Progenitor cell of endocrine pancreas (in vitro differentiated cells): Measurements from ENCODE around the gene BACH2. TPM values are rescaled to one million over a fixed set of nuclear protein-coding genes. Genes with fewer than 3 reads are reported as not detected.
"Not testable (repeated sequence)": the region's sequence is repeated elsewhere in the genome, so short reads cannot be mapped to it uniquely, and the experiment has no call there.

Experiments
- DNase-seq: peaks from one replicate; pipeline ENCODE4 v3.0.0; 2021; ENCODE audit warnings: low spot score; ENCODE audit not compliant: unreplicated experiment
- H3K27ac Mint-ChIP-seq: 2 replicates; pipeline ENCODE4 v1.8.0; 2021; ENCODE audit warnings: mild to moderate bottlenecking, moderate library complexity, mixed read lengths
- H3K27me3 Mint-ChIP-seq: 2 replicates; pipeline ENCODE4 v1.8.0; 2021; ENCODE audit warnings: mixed read lengths
- H3K36me3 Mint-ChIP-seq: 2 replicates; pipeline ENCODE4 v1.8.0; 2022; ENCODE audit warnings: mixed read lengths; ENCODE audit not compliant: insufficient read depth
- H3K4me1 Mint-ChIP-seq: 2 replicates; pipeline ENCODE4 v1.8.0; 2021; ENCODE audit warnings: low read depth, mixed read lengths
- H3K4me3 Mint-ChIP-seq: 2 replicates; pipeline ENCODE4 v1.8.0; 2021; ENCODE audit warnings: low read depth, mild to moderate bottlenecking, moderate library complexity, mixed read lengths
- H3K9me3 Mint-ChIP-seq: 2 replicates; pipeline ENCODE4 v1.8.0; 2021; ENCODE audit warnings: low read depth, mixed read lengths
- CTCF ChIP-seq: fragments of 200-600 bp; sonication (generic); IDR thresholded peaks from one replicate; pipeline ENCODE4 v1.5.0; 2021; ENCODE audit warnings: antibody characterized with exemption, mild to moderate bottlenecking; ENCODE audit not compliant: unreplicated experiment
- total RNA-seq: library from RNA; stranded (reverse); gene quantifications from 2 replicates; pipeline ENCODE4 v1.2.1, GENCODE V29; 2021

BACH2 gene
- total RNA-seq, 1 donor from 2014 or later, result 11.2 TPM

- Mint-ChIP-seq H3K4me1 (no peaks in the 10 kb centered on the region), H3K9me3 (peaks cover 3% of the 10 kb centered on the region), H3K27me3 (no peaks in the 10 kb centered on the region), H3K4me3 (no peak overlapping the region), H3K36me3 (peaks cover 2% of the 10 kb centered on the region), H3K27ac (no peak overlapping the region)
- TF ChIP-seq CTCF, result no peak
- DNase-seq, result no peak
These were observed 261.5 kb downstream of the BACH2 start for GRCh38 chr6:90035047-90035723.

DNA sequence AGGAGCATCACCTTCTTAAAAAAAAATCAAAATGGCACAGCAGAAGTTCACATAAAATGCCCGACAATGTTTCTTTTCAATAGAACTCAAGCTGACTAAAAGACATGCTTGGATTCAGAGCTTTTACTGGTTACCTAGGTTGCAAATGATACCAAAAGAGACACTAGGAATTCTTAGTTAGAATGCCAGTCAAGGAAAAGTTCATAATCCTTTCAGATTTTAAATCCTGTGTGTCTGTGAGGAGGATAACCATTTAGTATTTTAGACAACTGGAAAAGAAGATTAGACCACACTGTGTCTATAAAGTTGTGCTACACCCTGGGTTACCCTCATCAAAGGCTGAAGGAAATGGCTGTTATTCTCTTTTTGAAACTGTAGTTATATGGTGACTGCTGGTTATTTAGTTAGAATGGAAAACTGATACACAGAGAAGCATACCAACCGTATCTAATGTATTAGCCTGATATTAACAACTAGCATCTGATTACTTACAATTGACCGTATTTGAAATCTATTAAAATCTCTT is 262.8 kb downstream of the BACH2 start:
- TF ChIP-seq CTCF, result no peak
- H3K9me3 Mint-ChIP-seq, result peaks cover 3% of the 10 kb centered on the region
- peaks cover 4% of the 10 kb centered on the region for H3K36me3 Mint-ChIP-seq
- H3K4me1 Mint-ChIP-seq, result no peaks in the 10 kb centered on the region
- DNase-seq, result no peak
- no peak overlapping the region for H3K4me3 Mint-ChIP-seq
- H3K27ac Mint-ChIP-seq, result no peak overlapping the region
- H3K27me3 Mint-ChIP-seq, result no peaks in the 10 kb centered on the region

- not testable (repeated sequence) for H3K36me3 Mint-ChIP-seq, H3K9me3 Mint-ChIP-seq, H3K4me1 Mint-ChIP-seq, DNase-seq, H3K27me3 Mint-ChIP-seq, H3K4me3 Mint-ChIP-seq, H3K27ac Mint-ChIP-seq
These were observed 264.0 kb downstream of the BACH2 start for GRCh38 chr6:90032489-90033212.

- Mint-ChIP-seq H3K4me3 (no peak overlapping the region), H3K27ac (no peak overlapping the region), H3K36me3 (peaks cover 3% of the 10 kb centered on the region), H3K4me1 (no peaks in the 10 kb centered on the region), H3K27me3 (no peaks in the 10 kb centered on the region), H3K9me3 (peaks cover 3% of the 10 kb centered on the region)
- no peak for TF ChIP-seq CTCF
- DNase-seq, result no peak
These were observed 267.5 kb downstream of the BACH2 start for GRCh38 chr6:90028995-90029635.

- Mint-ChIP-seq H3K4me1 (no peaks in the 10 kb centered on the region), H3K27me3 (no peaks in the 10 kb centered on the region), H3K36me3 (peaks cover 3% of the 10 kb centered on the region), H3K4me3 (no peak overlapping the region), H3K27ac (no peak overlapping the region), H3K9me3 (peaks cover 3% of the 10 kb centered on the region)
- no peak for DNase-seq
- TF ChIP-seq CTCF, result no peak
These were observed 268.4 kb downstream of the BACH2 start for GRCh38 chr6:90028066-90028778.
